Measurements from ENCODE around the gene TFCP2.

TFCP2 gene

DNA sequence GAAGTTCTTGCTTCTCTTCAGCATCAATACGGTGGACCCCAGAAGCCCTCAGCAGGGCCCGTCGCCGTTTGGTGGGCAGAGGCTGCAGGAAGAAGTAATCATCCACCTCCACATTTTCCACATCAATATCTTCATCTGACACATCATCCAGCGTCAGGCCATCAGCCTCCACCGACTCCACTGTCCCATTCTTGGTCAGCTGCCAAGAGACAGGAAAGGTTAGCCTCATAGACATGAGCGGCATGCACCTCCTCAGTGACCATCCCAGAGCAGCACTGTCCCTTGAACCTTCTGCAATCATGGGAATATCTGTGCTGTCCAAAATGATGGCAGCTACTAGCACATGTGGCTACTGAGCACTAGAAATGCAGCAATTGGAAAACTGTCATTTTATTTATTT is 105.2 kb downstream of the TFCP2 start:
- no peak overlapping the region for H3K4me3 ChIP-seq (ENCODE audit: control insufficient read depth, low read depth, low read length)
- DNase-seq (ENCODE audit: low read depth) = no peak
- TF ChIP-seq, protein P1, sequence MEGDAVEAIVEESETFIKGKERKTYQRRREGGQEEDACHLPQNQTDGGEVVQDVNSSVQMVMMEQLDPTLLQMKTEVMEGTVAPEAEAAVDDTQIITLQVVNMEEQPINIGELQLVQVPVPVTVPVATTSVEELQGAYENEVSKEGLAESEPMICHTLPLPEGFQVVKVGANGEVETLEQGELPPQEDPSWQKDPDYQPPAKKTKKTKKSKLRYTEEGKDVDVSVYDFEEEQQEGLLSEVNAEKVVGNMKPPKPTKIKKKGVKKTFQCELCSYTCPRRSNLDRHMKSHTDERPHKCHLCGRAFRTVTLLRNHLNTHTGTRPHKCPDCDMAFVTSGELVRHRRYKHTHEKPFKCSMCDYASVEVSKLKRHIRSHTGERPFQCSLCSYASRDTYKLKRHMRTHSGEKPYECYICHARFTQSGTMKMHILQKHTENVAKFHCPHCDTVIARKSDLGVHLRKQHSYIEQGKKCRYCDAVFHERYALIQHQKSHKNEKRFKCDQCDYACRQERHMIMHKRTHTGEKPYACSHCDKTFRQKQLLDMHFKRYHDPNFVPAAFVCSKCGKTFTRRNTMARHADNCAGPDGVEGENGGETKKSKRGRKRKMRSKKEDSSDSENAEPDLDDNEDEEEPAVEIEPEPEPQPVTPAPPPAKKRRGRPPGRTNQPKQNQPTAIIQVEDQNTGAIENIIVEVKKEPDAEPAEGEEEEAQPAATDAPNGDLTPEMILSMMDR (conservative IDR thresholded peaks at IDR 0.05; ENCODE audit: control insufficient read depth, insufficient read depth, low read depth, low read length) = no peak

GRCh38 chr12:51067229-51067628 is 105.7 kb downstream of the TFCP2 start:
- H3K4me3 ChIP-seq (ENCODE audit: control insufficient read depth, low read depth, low read length) = no peak overlapping the region
- no peak for DNase-seq (ENCODE audit: low read depth)
- TF ChIP-seq, protein P1 (conservative IDR thresholded peaks at IDR 0.05; ENCODE audit: control insufficient read depth, insufficient read depth, low read depth, low read length) = no peak

GRCh38 chr12:51065530-51065929 is 107.4 kb downstream of the TFCP2 start:
- H3K4me3 ChIP-seq (ENCODE audit: control insufficient read depth, low read depth, low read length) = no peak overlapping the region
- TF ChIP-seq, protein P1 (conservative IDR thresholded peaks at IDR 0.05; ENCODE audit: control insufficient read depth, insufficient read depth, low read depth, low read length) = no peak
- DNase-seq (ENCODE audit: low read depth) = no peak

DNA sequence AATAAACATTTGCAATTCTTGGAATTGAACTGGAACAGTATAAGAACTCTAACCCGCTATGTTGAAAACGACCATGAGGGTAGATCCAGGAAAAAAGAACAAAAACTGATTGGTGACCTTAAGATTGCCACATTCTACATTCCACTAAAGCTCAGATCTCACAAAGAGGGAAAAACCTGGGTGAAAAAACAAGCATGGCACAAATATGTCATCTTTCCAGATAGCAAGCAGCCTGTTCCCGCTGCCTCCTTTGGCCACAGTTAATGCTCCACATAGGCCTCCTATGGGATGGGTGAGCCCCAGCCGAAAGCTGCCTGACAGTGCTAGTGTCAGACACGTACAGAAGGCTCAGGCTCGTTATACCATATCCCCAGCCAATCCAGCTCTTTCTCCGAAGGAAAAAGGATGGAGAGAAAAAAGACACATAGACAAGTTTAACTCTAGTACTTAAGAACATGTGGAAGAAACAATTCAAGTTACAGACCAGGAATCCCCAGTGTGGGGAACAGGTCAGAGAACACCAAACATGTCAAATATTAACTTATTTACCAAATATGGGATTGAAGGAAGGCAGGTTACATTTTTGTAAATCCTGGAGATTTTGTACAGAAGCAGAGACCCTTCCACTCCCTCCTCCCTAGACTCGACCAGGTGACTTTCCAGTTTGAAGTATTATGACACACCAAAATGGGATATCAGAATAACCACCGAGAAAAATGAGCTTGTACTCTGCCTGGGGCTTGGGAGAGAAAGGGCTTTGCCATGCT is 110.1 kb downstream of the TFCP2 start:
- DNase-seq (ENCODE audit: low read depth) = no peak
- TF ChIP-seq, protein P1 (conservative IDR thresholded peaks at IDR 0.05; ENCODE audit: control insufficient read depth, insufficient read depth, low read depth, low read length) = no peak
- H3K4me3 ChIP-seq (ENCODE audit: control insufficient read depth, low read depth, low read length) = no peak overlapping the region

- H3K4me3 ChIP-seq (ENCODE audit: control insufficient read depth, low read depth, low read length) = no peak overlapping the region
- no peak for DNase-seq (ENCODE audit: low read depth)
- TF ChIP-seq, protein P1 (conservative IDR thresholded peaks at IDR 0.05; ENCODE audit: control insufficient read depth, insufficient read depth, low read depth, low read length) = no peak
Measured at GRCh38 chr12:51059086-51059485, 113.8 kb downstream of the TFCP2 start.

DNA sequence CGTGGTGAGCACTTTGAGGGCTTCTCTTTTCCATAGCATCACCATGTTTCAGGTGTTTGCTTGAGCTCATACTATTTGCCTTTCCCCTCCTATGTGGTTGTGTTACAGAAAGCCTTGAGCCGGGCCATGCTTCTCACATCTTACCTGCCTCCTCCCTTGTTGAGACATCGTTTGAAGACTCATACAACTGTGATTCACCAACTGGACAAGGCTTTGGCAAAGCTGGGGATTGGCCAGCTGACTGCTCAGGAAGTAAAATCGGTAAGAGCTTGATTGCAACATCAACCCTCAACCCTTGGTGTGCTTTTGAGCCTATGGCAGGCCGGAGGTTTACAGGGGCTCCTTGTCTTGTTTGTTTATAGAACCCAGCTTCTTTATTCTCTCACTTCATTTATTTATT is 116.7 kb downstream of the TFCP2 start:
- no peak overlapping the region for H3K4me3 ChIP-seq (ENCODE audit: control insufficient read depth, low read depth, low read length)
- DNase-seq (ENCODE audit: low read depth) = peak; percentile 95
- TF ChIP-seq, protein P1 (conservative IDR thresholded peaks at IDR 0.05; ENCODE audit: control insufficient read depth, insufficient read depth, low read depth, low read length) = no peak
